Medulla oblongata (tissue), 1 donor: Measurements from ENCODE around the gene DUSP22.

Source experiments
- DNase-seq: peaks from one replicate; pipeline ENCODE4 v3.0.0-alpha.2; 2015; ENCODE audit errors: extremely low spot score

The DUSP22 gene

GRCh38 chr6:296151-297122 lies 4.2 kb downstream of the DUSP22 start:
- peak; percentile 82 for DNase-seq

DNA sequence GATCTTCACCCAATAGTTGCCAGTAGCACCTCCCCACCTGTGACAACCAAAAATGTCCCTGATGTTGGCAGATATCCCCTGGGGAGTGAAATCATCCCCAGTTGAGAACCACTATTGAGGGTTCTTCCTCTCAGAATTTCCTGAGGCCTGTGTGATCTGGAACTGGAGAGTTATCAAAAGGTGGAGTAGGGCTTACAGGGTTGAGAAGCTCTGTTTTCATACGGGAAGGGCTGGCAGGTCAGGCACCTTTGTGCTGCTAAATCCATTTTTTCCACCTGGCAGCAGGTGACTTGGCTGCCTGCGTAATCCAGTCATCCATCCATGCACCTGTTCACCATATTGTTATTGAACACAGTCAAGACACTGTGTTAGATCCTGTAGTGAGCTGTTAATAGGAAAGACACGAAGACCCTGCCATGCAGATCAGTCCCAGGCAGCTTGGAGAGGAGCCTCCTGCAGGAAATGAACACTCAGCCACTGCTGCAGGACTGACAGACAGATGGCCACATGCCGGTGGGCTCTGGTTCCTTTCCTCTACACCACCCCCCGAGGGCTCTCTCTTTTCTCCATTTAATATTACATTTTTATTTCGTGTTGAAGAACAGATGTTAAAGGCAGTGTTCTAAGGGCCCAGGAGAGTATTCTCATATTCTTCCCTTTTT lies 5.4 kb downstream of the DUSP22 start:
- no peak for DNase-seq

- peak; percentile 94 for DNase-seq
These were observed 6.2 kb downstream of the DUSP22 start for GRCh38 chr6:298233-299103.

DNA sequence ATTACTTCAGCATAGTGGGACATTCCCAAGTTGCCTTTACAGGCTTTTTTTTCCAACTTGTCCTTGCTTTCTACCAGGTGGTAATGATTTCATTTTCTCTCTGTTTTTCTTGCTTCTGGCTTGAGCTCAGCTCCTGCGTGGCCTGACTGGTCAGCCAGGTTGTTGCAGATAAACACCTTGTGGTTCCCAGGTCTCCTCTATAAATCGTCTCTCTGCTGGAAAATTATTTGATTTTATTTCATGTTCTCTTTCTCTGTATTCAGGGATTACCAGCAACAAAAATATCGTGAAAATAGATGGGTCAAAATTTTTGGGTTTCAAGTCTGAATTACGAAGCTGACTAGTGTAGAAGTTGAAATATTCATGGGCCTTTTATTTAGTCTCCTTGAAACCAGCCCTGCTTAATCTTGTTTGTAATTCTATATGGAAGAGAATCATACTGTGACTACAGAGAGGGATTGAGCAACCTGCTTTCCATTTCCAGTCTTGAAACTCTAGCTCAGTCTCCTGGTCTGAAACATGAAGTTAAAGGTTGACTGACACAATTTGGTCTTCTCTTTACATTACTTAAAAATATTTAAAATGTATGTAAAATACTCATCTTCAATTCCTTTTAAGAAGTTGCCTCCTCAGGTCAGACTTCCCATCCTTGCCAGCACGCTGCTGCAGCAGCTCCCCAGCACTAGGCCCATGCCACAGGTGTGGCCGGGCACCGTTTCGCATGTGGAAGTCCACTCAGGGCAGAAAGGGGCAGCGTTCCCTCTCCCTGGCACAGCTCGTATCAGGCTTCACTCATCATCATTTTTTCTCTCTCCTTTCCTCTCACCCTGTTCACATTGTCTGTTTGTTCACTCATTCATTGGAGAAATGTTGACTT lies 7.1 kb downstream of the DUSP22 start:
- DNase-seq: no peak

DNA sequence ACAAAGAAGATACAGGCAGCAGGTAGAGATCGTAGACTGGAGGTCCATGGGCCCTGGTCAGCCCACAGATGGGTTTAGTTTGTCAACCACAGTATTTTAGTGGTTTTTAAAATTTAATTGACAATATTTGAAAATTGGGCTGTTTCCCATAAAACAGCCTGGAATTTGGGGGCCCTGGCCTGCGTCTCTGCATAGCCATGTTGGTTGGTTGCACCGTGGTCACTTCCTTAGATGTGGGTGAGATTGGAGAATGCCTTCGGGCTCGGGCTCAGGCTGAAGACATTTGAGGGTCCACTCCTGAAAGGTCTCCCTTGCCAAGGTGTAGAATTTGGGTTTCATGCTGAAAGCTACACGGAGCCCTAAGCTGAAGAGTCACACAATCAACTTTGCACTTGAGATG lies 7.7 kb downstream of the DUSP22 start:
- DNase-seq: no peak

GRCh38 chr6:300494-301198 lies 8.4 kb downstream of the DUSP22 start:
- no peak for DNase-seq

DNA sequence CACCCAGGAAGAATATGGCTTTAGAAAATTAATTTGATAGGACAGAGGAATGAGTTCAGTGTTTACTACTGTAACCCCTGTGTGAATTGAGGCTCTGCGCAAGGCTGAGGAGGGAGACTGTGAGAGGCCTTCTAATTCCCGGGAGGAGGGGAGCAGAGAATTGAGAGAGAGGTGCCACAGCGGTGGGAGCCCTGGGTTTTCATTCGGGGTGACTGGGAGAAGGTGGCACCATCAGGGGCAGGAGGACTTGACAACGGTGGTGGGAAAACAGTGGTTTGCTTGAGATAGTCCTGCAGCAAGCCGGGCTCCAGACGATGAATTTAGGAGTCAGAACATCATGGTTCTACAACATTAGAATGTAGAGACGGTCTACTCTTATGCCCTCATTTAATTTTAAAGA lies 9.2 kb downstream of the DUSP22 start:
- DNase-seq: no peak

- no peak for DNase-seq
These were observed 9.8 kb downstream of the DUSP22 start for GRCh38 chr6:301929-302705.

- DNase-seq: no peak
These were observed 10.5 kb downstream of the DUSP22 start for GRCh38 chr6:302760-303159.

DNA sequence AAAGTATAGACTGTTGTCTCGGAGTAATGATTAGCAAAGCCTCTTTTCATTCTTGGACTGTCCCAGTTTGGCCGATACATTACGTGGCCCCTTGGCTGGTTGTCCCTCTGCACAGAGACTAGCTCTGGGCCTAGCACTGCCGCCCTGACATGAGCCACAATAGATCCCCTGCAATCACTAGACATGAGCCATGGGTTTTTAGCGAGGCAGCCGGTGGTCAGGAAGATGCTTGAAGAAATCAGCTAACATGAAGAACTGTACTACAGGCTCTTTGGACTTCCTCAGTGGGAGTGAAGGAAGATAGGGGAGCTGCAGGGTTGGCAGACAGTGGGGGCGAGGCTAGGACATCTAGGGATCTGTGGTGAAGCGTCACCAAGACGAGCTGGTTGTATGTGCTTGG lies 11.0 kb downstream of the DUSP22 start:
- DNase-seq: no peak

GRCh38 chr6:303948-304558 lies 11.8 kb downstream of the DUSP22 start:
- DNase-seq: no peak

DNA sequence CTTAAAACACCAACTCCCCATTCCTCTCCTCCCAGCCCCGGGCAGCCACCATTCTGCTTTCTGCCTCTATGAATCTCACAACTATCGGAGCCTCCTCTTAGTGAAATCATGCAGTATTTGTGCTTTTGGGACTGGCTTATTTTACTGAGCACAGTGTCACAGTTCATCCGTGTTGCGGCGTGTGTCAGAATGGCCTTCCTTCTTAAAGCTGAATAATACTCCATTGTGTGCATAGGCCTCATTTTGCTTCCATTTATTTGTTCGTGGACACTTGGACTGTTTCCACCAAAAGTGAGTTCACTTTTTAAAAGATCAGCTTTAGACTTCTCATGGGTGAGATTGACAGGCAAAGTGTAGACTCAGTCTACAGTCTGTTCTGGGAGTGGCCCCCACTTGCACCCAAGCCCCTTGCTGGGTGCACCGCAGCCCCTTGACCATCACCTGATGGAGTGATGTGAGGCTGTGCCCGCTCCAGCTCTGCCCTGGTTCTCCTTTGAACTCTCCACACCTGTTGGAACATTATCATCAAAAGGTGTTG lies 12.6 kb downstream of the DUSP22 start:
- peak; percentile 81 for DNase-seq

DNA sequence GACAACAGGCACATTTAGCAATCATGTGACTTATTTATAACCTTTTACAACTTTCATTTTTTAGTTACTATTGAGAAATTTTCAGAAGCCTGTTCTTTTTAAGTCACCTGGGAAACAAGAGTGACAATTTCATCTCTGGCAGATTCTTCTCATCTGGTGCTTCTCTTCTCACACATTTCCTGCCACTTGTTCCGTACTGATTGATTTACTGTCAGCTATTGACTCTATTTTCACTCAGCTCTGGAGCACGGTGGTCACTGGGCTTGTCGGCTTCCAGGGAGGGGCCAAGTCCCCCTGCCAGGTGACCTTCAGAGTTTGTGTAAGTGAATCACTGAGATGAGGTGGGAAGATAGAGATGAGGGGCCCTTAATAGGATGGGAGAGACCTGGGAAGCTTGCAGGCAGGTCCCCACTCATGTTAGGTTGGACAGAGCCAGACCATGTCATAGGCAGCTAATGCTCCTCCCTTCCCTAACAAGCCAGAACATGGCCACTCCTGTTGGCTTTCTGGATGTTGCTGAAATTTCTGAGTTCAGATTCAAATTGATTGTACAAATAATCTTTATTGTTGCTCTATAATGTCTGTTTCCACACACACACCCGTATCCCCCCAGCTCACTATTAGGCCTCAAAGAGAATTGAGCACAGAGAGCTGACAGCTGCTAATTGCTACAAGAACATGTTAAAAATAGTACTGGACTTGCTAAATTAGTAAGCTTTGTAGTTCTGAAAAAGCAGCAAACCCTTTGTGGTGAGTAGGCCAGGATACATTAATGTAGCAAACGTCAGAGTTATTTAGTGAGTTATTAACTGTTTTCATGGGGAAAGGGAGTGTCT lies 13.3 kb downstream of the DUSP22 start:
- DNase-seq: no peak

- no peak for DNase-seq
These were observed 14.4 kb downstream of the DUSP22 start for GRCh38 chr6:306641-307061.

DNA sequence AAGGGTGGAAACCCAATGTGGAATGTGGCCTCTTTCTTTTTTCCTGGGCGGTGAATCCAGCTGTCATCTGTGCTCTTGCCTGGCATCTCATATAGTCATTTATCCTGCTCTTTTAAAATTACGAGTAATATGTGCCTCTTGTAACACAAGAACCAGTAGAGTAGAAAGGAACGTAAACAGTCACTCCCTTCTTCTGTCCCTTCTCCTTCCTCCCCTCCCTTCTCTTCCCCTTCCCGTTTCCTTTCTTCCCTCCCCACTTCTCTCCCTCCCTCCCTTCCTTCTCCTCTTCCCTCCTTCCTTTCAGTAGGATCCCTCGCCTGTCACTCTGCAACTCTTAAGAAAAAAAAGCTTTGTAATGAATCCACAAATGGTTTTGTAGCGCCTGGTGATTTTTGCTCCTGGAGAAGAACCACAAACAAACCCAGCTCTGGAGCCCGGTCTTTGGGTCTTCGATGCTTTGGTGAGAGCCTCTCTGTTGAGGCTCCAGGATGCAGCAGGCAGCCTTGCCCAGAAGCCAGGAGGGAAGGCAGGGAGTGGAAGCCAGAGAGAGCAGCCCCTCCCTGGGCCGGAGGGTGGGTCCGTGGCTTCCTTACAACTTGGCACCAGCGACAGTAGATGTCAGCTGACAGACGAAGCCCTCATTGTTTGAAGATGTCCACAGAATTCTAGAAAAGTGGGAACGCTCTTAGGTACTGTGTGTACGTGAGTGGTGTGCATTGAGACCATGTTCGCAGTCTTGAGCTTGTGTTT lies 15.0 kb downstream of the DUSP22 start:
- no peak for DNase-seq

GRCh38 chr6:307874-308273 lies 15.6 kb downstream of the DUSP22 start:
- DNase-seq: no peak

- no peak for DNase-seq
These were observed 16.0 kb downstream of the DUSP22 start for GRCh38 chr6:308307-308706.
